ENCODE data around the gene GIGYF1. TPM values are rescaled to one million over a fixed set of nuclear protein-coding genes. Genes with fewer than 3 reads are reported as not detected.
"Not testable (repeated sequence)": the region's sequence is repeated elsewhere in the genome, so short reads cannot be mapped to it uniquely, and the experiment has no call there.

The GIGYF1 gene
- polyA plus RNA-seq, 1 donor from 2014 or later = 2.6 TPM

- H3K27ac Mint-ChIP-seq = no peak overlapping the region
- H3K4me3 Mint-ChIP-seq = no peak overlapping the region
- peaks cover 36% of the 10 kb centered on the region for H3K27me3 Mint-ChIP-seq
Observed at GRCh38 chr7:100720671-100721504, 26.8 kb upstream of the GIGYF1 start.

GRCh38 chr7:100720279-100720670 lies 26.2 kb upstream of the GIGYF1 start, which contains the start of gene EPO:
Gene EPO, plus strand, starts transcription at chr7:100720468. Its CDS starts 513 bp downstream, at chr7:100720981.
- H3K36me3 Mint-ChIP-seq = peaks cover 6% of the 10 kb centered on the region
- peaks cover 0 to 4% (median 2%) of the 10 kb centered on the region in 3 donors for H3K4me1 Mint-ChIP-seq
- H3K27ac Mint-ChIP-seq = no peak within 1 kb of the TSS
- H3K4me3 Mint-ChIP-seq = no peak within 1 kb of the TSS
- peaks cover 36% of the 10 kb centered on the region for H3K27me3 Mint-ChIP-seq
- peaks cover 0 to 13% (median 10%) of the 10 kb centered on the region in 3 donors for H3K9me3 Mint-ChIP-seq

More at GRCh38 chr7:100720671-100721504, 26.8 kb upstream of the GIGYF1 start:
- Mint-ChIP-seq H3K4me1 (peaks cover 0 to 5% (median 4%) of the 10 kb centered on the region in 3 donors), H3K36me3 (peaks cover 4% of the 10 kb centered on the region), H3K9me3 (peaks cover 0 to 13% (median 10%) of the 10 kb centered on the region in 3 donors)

- H3K27me3 Mint-ChIP-seq = peaks cover 36% of the 10 kb centered on the region
- H3K4me1 Mint-ChIP-seq = peaks cover 0 to 2% (median 0%) of the 10 kb centered on the region in 3 donors
- H3K9me3 Mint-ChIP-seq = peaks cover 0 to 13% (median 10%) of the 10 kb centered on the region in 3 donors
- H3K27ac Mint-ChIP-seq = no peak overlapping the region
- H3K4me3 Mint-ChIP-seq = no peak overlapping the region
- H3K36me3 Mint-ChIP-seq = peaks cover 6% of the 10 kb centered on the region
Observed at GRCh38 chr7:100719523-100720278, 25.7 kb upstream of the GIGYF1 start.

- Mint-ChIP-seq H3K9me3 (peaks cover 0 to 13% (median 10%) of the 10 kb centered on the region in 3 donors), H3K27me3 (peaks cover 22% of the 10 kb centered on the region)
- not testable (repeated sequence) for H3K4me1 Mint-ChIP-seq, H3K36me3 Mint-ChIP-seq, H3K4me3 Mint-ChIP-seq, H3K27ac Mint-ChIP-seq
Observed at GRCh38 chr7:100717073-100717472, 23.0 kb upstream of the GIGYF1 start.

GRCh38 chr7:100714725-100715124 lies 20.7 kb upstream of the GIGYF1 start:
- no peaks in the 10 kb centered on the region for H3K4me1 Mint-ChIP-seq
- H3K9me3 Mint-ChIP-seq = peaks cover 0 to 13% (median 10%) of the 10 kb centered on the region in 3 donors
- H3K27me3 Mint-ChIP-seq = peaks cover 7% of the 10 kb centered on the region
- no peak overlapping the region for H3K27ac Mint-ChIP-seq
- H3K36me3 Mint-ChIP-seq = peaks cover 6% of the 10 kb centered on the region
- H3K4me3 Mint-ChIP-seq = no peak overlapping the region

- Mint-ChIP-seq H3K9me3 (no peaks in the 10 kb centered on the region), H3K4me1 (peaks cover 0 to 4% (median 3%) of the 10 kb centered on the region in 3 donors), H3K27ac (no peak overlapping the region), H3K4me3 (no peak overlapping the region), H3K27me3 (no peaks in the 10 kb centered on the region), H3K36me3 (peaks cover 2% of the 10 kb centered on the region)
Observed at GRCh38 chr7:100711369-100711768, 17.3 kb upstream of the GIGYF1 start.

GRCh38 chr7:100710452-100710851 lies 16.4 kb upstream of the GIGYF1 start:
- H3K27me3 Mint-ChIP-seq = no peaks in the 10 kb centered on the region
- no peak overlapping the region for H3K4me3 Mint-ChIP-seq
- peaks cover 0 to 6% (median 4%) of the 10 kb centered on the region in 3 donors for H3K4me1 Mint-ChIP-seq
- peaks cover 2% of the 10 kb centered on the region for H3K36me3 Mint-ChIP-seq
- no peak overlapping the region for H3K27ac Mint-ChIP-seq
- no peaks in the 10 kb centered on the region for H3K9me3 Mint-ChIP-seq

- no peaks in the 10 kb centered on the region for H3K9me3 Mint-ChIP-seq
- no peak overlapping the region for H3K27ac Mint-ChIP-seq
- no peaks in the 10 kb centered on the region for H3K27me3 Mint-ChIP-seq
- no peaks in the 10 kb centered on the region for H3K36me3 Mint-ChIP-seq
- H3K4me3 Mint-ChIP-seq = peak overlapping the region in 1 of 4 donors; percentile 26
- H3K4me1 Mint-ChIP-seq = peaks cover 0 to 6% (median 4%) of the 10 kb centered on the region in 3 donors
Observed at GRCh38 chr7:100708395-100708794, 14.3 kb upstream of the GIGYF1 start.

GRCh38 chr7:100706672-100707311 lies 12.7 kb upstream of the GIGYF1 start:
- H3K27me3 Mint-ChIP-seq = no peaks in the 10 kb centered on the region
- peak overlapping the region in 2 of 3 donors; percentile 79 to 97 for H3K27ac Mint-ChIP-seq
- H3K36me3 Mint-ChIP-seq = no peaks in the 10 kb centered on the region
- H3K4me1 Mint-ChIP-seq = peaks cover 0 to 6% (median 4%) of the 10 kb centered on the region in 3 donors
- no peaks in the 10 kb centered on the region for H3K9me3 Mint-ChIP-seq
- peak overlapping the region; percentile 86 to 97 (median 94) for H3K4me3 Mint-ChIP-seq

GRCh38 chr7:100705753-100706671 lies 12.0 kb upstream of the GIGYF1 start, which contains the start of gene POP7:
Gene POP7, plus strand, starts transcription at chr7:100706121. Its CDS starts 710 bp downstream, at chr7:100706831.
- Mint-ChIP-seq H3K9me3 (no peaks in the 10 kb centered on the region), H3K27me3 (no peaks in the 10 kb centered on the region), H3K36me3 (peaks cover 1% of the 10 kb centered on the region), H3K4me1 (peaks cover 0 to 6% (median 4%) of the 10 kb centered on the region in 3 donors), H3K4me3 (peak within 1 kb of the TSS; percentile 86 to 97 (median 94)), H3K27ac (peak within 1 kb of the TSS; percentile 79 to 97 (median 94))

- H3K4me3 Mint-ChIP-seq = peak overlapping the region; percentile 86 to 97 (median 94)
- H3K4me1 Mint-ChIP-seq = peaks cover 0 to 6% (median 4%) of the 10 kb centered on the region in 3 donors
- H3K27ac Mint-ChIP-seq = peak overlapping the region; percentile 79 to 97 (median 94)
- no peaks in the 10 kb centered on the region for H3K27me3 Mint-ChIP-seq
- no peaks in the 10 kb centered on the region for H3K9me3 Mint-ChIP-seq
- H3K36me3 Mint-ChIP-seq = peaks cover 1% of the 10 kb centered on the region
Observed at GRCh38 chr7:100705320-100705752, 11.3 kb upstream of the GIGYF1 start.

- H3K27ac Mint-ChIP-seq, H3K36me3 Mint-ChIP-seq, H3K27me3 Mint-ChIP-seq, H3K4me1 Mint-ChIP-seq, H3K4me3 Mint-ChIP-seq, H3K9me3 Mint-ChIP-seq: not testable (repeated sequence)
Observed at GRCh38 chr7:100701089-100701488, 7.0 kb upstream of the GIGYF1 start.

GRCh38 chr7:100699018-100699417 lies 5.0 kb upstream of the GIGYF1 start:
- Mint-ChIP-seq H3K36me3 (peaks cover 1% of the 10 kb centered on the region), H3K4me1 (peaks cover 6 to 12% (median 7%) of the 10 kb centered on the region in 3 donors), H3K27ac (no peak overlapping the region), H3K4me3 (peak overlapping the region in 1 of 4 donors; percentile 0), H3K9me3 (no peaks in the 10 kb centered on the region), H3K27me3 (peaks cover 3% of the 10 kb centered on the region)

GRCh38 chr7:100696123-100696521 lies 2.1 kb upstream of the GIGYF1 start:
- peaks cover under 1% of the 10 kb centered on the region for H3K36me3 Mint-ChIP-seq
- H3K27ac Mint-ChIP-seq = peak overlapping the region; percentile 80 to 95 (median 86)
- no peaks in the 10 kb centered on the region for H3K9me3 Mint-ChIP-seq
- peaks cover 3% of the 10 kb centered on the region for H3K27me3 Mint-ChIP-seq
- peak overlapping the region in 3 of 4 donors; percentile 32 to 84 (median 78) for H3K4me3 Mint-ChIP-seq
- peaks cover 23 to 28% (median 24%) of the 10 kb centered on the region in 3 donors for H3K4me1 Mint-ChIP-seq
